Measurements from ENCODE around the gene CRB3.

The CRB3 gene

DNA sequence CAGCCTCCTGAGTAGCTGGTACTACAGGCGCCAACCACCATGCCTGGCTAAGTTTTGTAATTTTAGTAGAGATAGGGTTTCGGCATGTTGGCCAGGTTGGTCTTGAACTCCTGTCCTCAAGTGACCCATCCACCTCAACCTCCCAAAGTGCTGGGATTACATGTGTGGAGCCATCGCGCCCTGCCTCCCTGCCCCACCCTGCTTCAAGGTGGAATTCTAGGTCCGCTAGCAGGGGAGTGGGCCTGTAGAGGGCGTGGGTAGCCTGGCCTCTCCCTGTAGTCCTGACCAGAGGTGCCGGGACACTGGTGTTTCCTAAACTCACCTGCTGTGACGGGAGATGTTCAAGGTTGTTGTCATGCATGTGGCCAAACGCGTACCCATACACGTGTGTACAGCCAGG, 30.9 kb upstream of the CRB3 start:
- DNase-seq (ENCODE audit: low spot score), result no peak

DNA sequence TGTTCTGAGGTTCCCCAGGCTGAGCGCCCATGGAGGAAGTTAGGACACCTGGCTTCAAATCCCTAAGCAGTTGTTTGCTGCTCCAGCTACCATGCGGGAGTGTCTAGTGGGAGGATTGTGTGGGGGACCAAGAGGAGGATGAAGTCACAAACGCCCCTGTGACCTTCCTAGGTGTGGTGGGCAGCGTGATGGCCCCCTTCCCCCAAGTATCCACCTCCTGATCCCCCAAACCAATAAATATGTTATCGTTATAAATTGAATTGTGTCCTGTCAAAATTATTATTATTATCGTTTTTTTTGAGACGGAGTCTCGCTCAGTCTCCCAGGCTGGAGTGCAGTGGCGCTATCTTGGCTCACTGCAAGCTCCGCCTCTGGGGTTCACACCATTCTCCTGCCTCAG, 30.4 kb upstream of the CRB3 start, which contains the start of gene SLC25A41:
Gene SLC25A41 (minus strand): TSS at position 101 of the 400 bp plus-strand sequence. CDS start 70 bp downstream, at position 31.
- no peak for DNase-seq (ENCODE audit: low spot score)

DNA sequence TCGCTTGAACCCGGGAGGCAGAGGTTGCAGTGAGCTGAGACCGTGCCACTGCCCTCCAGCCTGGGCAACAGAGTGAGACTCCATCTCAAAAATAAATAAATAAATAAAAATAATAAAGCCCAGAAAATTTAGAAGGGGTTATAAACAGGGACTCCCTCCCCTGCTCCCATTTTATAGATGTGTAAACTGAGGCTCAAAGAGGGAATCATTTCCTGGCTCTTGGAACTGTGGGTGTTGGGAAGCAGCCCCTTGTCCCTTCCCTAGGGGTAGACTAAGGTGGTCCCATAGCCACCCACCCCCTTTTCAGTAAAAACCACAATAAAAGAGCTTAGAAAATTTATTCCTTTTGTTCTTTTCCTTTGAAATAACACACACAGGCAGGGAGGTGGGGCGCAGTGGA, 24.3 kb upstream of the CRB3 start:
- no peak for DNase-seq (ENCODE audit: low spot score)

DNA sequence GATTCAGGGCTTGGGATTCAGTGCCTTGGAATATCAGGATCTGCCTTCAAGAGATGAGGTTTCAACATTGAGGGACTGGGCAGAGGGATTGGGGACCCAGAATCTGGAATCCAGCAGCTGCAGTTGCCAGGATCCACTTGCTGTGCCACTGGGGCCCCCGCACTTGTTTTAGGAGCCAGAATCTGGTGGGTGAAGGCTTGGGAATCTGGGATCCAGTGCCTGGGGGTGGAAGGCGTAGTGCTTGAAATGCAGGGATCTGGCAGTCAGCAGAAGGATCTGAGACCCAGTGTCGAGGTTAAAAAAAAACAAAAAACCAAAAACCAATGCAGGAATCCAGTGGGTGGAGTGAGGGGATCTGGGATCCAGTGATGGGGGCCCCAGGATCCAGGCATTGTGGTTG, 23.2 kb upstream of the CRB3 start:
- no peak for DNase-seq (ENCODE audit: low spot score)

DNA sequence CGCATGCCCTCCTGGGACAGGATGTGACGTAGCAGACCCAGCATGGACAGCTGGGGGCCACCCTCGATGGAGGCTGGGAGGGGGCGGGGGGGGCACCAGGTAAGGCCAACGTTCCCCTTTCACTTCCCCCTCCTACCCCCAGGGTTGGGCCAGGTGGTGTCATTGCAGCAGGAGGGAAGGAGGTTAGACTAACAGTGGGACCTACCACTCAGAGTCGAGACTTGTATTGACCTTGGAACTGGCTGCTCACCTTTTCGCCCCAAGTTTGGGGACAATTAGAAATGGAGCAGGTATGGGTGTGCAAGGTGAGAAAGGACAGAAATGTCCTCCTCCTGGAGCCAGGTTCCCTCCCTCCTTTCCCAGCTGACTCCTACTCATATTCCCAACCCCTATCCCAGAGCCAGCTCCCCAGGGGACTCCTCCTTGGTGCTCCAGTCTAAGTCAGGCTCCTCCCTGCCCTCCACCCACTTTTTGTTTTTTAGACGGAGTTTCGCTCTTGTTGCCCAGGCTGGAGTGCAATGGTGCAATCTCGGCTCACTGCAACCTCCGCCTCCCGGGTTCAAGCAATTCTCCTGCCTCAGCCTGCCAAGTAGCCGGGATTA, 21.9 kb upstream of the CRB3 start:
- DNase-seq (ENCODE audit: low spot score), result no peak

DNA sequence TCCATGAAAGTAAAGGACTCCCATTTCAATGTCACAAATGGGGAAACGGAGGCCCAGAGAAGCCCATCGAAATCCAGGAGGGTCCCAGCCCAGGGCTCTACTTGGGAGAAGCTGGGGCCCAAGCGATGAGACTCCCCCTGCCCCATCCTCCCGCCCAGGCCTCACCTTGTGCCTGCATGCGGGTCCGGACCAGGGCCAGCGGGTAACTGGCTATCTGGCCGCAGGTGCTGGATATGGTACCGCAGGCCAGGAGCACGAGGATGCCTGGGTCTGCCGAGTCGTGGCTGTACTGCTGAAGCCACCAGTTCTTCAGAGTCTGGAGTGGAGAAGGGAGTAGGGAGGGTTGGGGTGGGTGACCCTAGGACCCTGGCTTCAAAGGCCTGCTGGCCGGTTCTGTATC, 20.1 kb upstream of the CRB3 start:
- DNase-seq (ENCODE audit: low spot score), result no peak

DNA sequence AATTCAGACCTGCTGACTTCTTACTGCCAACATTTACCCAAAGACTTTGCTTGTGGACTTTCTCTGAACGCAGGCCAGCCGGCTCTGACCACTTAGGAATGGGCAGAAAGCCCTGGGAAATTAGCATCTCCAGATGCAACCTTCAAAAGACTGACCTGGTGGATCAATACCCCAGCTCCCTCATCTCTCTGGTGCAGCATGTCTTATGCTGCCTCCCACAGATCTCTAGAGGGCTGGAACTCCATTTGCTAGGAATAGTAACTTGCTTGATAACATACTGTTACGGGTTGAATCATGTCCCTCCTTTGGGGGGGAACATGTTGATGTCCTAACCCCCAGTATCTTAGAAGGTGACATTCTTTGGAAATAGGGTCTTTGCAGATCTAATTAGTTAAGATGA, 17.6 kb upstream of the CRB3 start:
- no peak for DNase-seq (ENCODE audit: low spot score)

DNA sequence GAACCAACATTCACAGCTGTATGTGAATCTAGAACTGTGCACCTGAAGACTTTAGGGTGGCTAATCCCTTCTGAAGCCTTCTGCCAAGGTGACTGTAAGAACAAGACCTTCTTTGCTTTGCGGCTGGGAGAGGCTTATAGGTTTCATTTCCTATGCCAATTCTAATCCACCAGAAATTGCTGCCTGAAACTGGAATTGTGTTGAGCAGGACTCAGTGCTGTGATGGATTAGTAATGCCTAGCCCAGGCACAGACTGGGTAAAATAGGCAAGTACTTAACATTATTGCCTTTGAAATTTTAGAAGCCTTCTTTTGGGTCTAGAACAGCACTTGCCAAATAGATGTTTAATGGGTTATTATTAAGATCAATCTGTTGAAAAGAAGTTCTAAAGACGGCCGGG, 16.0 kb upstream of the CRB3 start:
- no peak for DNase-seq (ENCODE audit: low spot score)

DNA sequence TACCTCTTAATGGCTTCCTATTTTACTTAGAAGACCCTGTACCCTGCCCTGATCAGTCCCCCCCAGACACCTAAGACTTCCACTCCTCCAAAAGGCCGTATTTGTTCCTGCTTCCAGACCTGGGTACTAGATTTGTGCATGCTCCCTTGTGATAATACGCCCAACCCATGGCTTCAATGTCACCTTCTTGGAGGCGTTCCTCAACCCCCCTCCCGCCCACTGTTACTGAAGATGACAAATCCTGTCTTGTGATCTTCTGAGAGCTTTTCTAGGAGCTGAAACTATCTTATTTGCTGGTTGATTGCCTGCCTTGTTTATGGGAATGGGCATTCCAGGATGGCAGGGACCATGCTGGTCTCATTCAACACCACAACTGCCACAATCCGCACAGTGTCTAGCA, 13.9 kb upstream of the CRB3 start:
- no peak for DNase-seq (ENCODE audit: low spot score)

DNA sequence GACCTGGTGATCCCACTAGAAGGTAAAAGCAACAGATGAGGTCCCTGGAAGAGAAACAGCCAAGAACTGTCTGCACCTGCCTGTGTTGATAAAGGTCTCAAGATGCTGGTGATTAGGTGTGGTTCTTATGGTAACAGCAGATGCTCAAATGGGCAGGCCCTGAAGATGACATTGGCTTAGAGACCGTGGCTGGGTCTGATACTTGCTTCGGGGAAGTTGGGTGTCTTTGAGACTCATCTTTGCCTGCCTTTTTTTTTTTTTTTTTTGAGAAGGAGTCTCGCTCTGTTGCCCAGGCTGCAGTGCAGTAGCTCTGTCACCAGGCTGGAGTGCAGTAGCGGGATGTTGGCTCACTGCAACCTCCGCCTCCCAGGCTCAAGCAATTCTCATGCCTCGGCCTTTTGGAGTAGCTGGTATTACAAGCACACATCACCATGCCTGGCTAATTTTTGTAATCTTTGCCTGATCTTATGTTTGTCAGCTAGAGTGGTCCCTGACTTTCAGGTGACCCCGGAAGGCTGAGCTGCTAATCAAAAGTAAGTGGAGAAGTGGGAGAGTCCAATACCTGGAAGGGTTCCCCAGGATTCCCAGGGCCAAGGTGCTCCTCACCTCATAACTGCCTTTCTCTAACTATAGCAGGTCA, 12.4 kb upstream of the CRB3 start:
- no peak for DNase-seq (ENCODE audit: low spot score)

DNA sequence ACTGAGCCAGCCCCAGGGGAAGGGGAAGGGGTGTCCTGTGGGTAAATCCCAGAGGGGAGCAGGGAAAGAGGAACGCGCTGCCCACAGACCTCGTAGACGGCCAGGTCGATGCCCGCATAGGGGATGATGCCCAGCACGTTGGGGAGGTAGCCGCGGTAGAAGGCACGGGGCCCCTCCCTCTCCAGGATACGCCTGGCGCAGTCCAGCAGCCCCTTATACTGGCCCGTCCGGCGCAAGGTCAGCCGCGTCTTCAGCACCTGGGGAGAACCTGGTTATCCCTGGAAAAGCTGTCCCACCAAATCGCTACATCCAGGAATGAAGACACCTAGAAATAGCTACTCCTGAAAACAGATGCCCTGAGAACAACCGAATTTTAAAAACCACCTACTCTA, 11.9 kb upstream of the CRB3 start:
- no peak for DNase-seq (ENCODE audit: low spot score)

DNA sequence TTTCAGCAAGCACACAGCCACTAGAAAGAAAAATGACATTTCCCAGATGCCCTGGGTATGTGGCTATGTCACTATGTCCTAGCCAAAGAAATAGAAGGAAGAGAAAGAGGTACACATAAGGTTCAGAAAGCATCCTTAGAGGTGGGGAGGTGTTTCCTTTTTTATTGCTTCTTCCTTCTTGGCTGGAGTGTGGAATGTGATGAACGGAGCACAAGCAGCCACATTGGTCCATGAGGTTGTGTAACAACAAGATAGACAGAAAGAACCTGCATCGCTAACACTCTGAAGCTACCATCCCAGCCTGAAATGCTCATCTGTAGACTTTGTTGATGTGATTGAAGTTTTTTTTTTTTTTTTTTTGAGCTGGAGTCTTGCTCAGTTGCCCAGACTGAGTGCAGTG, 11.2 kb upstream of the CRB3 start:
- no peak for DNase-seq (ENCODE audit: low spot score)

DNA sequence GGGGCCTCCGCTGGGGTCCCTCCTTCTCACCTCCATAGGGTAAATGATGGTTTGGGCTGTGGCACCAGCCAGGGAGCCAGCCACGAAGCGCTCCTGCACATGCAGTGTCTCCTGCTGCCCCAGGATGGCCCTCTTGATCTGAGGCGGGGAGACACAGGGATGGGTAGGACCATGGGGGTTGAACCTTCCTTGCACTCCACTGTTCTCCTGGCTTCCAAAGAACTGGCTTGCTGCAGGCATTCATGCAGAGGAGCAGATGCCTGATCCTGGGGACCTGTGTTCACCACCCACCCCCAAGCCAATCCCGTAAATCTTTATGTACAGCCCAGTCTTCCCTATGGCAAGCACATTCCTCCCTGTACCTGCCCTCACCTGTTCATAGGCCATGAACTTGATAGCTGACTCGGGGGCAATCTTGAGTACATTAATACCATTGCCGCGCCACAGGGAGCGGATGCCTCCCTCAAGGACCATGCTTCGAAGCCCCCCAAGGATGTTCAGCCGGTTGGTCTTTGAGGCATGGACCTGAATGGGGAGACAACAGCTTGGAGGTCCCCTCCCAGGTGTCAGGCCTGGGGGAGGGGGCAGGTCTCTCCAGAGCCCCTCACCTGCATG, 10.0 kb upstream of the CRB3 start:
- DNase-seq (ENCODE audit: low spot score), result no peak

DNA sequence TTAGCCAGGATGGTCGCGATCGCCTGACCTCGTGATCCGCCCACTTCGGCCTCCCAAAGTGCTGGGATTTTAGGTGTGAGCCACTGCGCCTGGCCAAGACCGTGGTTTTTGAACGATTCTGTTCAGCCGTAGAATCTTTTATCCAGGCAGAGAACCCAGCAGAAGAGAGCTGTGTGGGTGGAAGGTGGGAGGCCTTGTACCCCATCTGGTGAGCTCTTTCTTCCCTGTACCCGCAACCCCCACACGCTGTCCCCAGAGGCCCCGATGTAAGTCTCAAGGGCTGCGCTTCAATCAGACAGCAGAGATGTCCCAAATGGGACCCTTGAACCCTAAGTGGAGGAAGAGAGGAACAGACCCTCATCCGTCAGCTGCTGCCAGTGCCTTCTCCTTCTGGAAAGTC, 8.1 kb upstream of the CRB3 start:
- no peak for DNase-seq (ENCODE audit: low spot score)

DNA sequence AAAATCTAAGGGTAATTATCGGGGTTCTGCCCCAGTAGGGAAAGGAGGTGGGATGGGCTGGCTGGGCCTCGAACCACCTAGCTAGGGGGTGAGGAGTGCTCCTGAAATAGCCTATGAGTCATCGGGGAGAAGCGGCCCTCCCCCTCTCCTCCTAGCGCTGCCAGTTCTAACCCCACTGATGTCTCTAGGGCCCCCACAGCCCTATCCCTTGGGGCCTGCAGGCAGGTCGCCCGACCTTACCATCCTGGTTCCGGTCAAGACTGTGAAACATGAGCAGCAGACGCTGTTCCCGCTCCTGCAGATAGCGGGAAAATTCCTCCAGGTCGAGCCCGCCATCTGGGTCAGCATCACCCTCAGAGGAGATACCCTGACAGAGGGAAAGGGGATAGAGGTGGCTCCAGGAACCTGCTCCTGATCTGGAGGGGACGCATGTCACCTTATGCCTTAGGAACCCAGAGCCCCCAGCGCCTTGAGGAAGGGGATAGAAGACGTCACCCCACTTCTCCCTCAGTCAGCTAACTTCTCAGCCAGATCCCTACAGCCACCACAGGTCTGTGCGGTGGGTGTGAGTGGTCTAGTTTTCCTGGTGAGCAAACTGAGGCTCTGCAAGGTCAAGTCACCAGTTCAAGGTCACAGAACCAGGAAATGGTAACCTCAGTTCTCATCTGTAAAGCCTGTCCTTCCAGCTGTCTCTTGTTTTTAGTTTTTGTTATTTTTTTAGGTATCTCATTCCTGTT, 5.9 kb upstream of the CRB3 start:
- no peak for DNase-seq (ENCODE audit: low spot score)

DNA sequence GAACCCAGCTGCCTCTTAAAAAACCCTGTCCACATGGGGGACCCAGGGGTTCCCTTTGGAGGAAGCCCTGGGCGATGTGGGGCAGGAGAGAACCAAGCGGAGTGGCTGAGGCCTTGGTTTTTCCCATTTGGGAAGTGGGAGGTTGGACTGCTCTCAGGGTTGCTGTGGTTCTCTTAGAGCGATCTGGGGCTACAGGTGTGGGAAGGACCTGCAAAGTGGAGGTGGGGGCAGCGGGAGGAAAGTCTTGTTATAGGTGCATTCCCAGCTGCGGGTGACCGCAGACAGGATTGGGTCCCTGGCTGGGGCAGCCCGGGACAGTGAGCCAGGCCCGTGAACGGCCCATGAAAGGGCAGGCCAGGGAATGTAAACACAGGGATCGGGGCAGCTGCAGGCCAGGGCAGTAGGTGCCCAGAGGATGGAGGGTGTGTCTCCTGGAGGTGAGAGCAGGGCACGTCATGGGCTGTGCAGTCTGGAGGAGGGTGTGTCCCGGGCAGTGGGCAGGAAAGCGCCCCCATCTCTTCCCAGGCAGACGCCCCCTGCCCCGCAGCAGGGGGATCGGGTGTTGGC, 5.3 kb upstream of the CRB3 start:
- no peak for DNase-seq (ENCODE audit: low spot score)

DNA sequence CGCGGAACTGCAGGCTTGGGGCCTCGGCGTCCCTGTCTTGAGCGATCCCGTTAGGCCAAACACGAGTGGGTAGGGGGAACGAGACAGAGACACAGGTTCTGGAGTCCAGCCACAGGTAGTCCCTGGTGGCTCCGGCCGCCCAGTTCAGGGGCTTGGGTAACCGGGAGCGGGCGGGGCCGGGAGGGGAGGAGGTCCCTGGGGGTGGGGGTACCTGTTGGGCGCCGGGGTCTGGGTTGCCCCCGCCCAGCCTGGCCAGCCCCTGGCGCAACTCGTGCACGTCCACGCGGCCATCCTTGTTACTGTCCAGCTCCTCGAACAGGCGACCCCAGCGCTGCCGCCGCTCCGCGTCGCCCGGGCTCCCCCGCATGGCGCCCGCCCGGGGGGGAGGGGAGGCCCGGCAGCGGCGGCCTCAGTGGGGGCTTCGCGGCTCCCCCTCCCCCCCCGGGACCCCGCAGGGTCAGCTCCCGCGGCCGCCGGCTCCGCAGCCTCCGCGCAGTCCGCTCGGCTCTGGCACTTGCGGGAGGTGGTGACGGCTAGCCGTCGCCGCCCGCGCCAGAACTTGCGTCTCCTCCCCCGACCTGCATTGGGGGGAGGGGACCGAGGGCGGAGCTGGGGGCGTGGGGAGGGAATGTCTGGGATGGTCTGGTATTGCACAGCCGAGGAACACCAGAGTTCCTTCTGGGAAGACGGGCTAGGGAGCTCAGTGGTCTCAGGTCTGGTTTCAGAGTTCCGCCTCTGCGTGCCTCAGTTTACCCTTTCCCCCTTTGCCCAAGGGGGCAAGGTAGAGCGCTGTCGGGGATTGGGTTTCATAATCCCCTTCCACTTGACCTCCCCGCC, 4.6 kb upstream of the CRB3 start, which contains the start of gene SLC25A23:
Gene SLC25A23 (minus strand): TSS at position 531 of the 837 bp plus-strand sequence. CDS start 164 bp downstream, at position 367.
- DNase-seq (ENCODE audit: low spot score), result peak; percentile 62

DNA sequence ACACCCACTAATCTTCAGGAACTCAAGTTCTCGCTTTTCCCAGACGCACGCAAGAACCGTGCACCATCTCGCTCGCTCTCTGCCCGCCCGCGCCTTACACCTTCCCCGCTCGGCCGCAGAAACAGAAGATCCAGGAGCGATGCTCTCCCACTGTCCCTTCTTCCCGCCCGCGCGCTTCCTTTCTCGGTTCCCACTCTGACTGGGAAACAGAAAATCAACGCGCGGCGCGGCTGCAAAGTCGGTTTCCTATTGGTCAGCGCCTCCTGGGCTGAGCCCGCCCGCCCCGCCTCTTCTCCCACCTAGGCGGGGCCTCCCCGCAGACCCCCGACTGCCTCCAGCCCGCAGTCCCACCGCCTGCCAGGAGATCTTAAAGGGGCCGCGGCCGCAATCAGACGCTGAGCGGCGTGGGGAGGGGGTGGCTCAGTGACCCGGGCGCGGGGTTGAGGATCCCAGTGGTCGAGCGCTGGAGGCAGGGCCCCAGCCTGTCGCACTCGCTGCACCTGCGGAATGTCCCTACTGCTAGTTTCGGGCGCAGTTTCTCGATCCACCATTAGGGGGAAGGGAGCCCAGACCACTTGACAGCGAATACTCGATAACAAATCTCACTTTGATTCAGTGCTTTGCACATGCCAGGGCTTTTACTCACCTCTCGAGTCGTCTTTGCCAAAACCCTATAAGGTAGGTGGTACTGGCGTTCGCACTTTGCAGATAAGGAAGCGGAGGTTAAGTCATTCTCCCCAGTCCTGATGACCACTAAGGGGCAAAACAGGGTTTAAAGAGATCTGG, 3.8 kb upstream of the CRB3 start:
- DNase-seq (ENCODE audit: low spot score), result peak; percentile 97

DNA sequence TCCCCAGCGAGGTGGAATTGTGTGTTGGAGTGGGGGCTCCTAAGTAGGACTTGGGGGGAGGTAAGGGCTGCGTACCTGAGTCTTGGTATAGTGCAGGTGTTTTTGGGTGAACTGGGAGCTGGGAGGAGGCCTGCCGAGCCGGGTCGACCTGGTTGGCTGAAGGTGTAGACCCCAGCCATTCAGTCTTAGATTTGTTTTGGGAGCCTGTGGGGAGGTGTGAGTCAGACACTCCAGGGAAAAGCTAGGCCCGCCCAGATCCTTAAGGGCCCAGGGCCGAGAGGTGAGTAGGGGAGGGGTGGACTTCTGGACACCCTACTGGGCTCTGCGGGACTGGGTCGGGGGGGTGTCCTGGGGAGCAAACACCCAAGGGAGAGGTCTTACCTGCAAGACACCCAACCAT, 935 bp downstream of the CRB3 start:
- DNase-seq (ENCODE audit: low spot score), result no peak

DNA sequence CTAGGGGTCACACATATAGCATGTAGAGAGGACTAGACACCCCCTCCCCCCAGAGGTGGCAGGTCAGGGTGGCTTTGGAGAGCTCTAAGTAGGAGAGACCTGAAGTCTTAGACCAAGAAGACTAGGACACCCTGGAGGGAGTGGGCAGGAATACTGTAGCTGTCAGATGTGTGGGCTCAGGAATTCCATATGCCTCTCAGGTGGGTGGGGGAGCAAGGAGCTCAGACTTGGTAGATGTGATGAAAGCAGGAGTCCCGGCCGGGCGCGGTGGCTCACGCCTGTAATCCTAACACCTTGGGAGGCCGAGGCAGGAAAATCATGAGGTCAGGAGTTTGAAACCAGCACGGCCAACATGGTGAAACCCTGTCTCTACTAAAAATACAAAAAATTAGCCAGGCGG, 1.6 kb downstream of the CRB3 start:
- no peak for DNase-seq (ENCODE audit: low spot score)

Data from activated CD4-positive, alpha-beta T cell treated with anti-CD3 and anti-CD28 coated beads, Interleukin-2, Interleukin-4, amounts not matched to agents 100 ng/mL and 50 ng/mL, durations not matched to agents 16 hours and 8 hours (primary cell).